HEK293 (cell line): ENCODE data around the gene SRPX.

Experiments used
- CTCF ChIP-seq: fragments of 450-650 bp; formaldehyde crosslinking; IDR thresholded peaks from 2 replicates; pipeline ENCODE4 v1.5.1; 2016; ENCODE audit warnings: missing biosample characterization, missing genetic modification characterization
- KLF9 ChIP-seq: fragments of 450-650 bp; formaldehyde crosslinking; IDR thresholded peaks from 2 replicates; pipeline ENCODE4 v1.5.1; 2016; ENCODE audit warnings: missing biosample characterization, missing genetic modification characterization, low read depth
- YY1 ChIP-seq: fragments of 450-650 bp; formaldehyde crosslinking; IDR thresholded peaks from 2 replicates; pipeline ENCODE4 v1.5.1; 2018; ENCODE audit warnings: missing biosample characterization, missing genetic modification characterization
- ZBTB21 ChIP-seq: fragments of 450-650 bp; formaldehyde crosslinking; IDR thresholded peaks from 2 replicates; pipeline ENCODE4 v1.5.1; 2017; ENCODE audit warnings: missing biosample characterization, missing genetic modification characterization
- ZNF132 ChIP-seq: fragments of 450-650 bp; formaldehyde crosslinking; IDR thresholded peaks from 2 replicates; pipeline ENCODE4 v1.5.1; 2017; ENCODE audit warnings: missing biosample characterization, missing genetic modification characterization, borderline replicate concordance
- ZNF302 ChIP-seq: fragments of 450-650 bp; formaldehyde crosslinking; IDR thresholded peaks from 2 replicates; pipeline ENCODE4 v1.5.1; 2016; ENCODE audit warnings: missing biosample characterization, missing genetic modification characterization, low read depth
- ZNF324 ChIP-seq: fragments of 450-650 bp; formaldehyde crosslinking; IDR thresholded peaks from 2 replicates; pipeline ENCODE4 v1.5.1; 2016; ENCODE audit warnings: missing biosample characterization, missing genetic modification characterization
- ZNF350 ChIP-seq: fragments of 450-650 bp; formaldehyde crosslinking; IDR thresholded peaks from 2 replicates; pipeline ENCODE4 v1.5.0; 2017; ENCODE audit warnings: missing biosample characterization, mild to moderate bottlenecking, missing genetic modification characterization
- ZNF510 ChIP-seq: fragments of 450-650 bp; formaldehyde crosslinking; IDR thresholded peaks from 2 replicates; pipeline ENCODE4 v1.5.1; 2018; ENCODE audit warnings: mild to moderate bottlenecking, missing genetic modification characterization, missing biosample characterization; ENCODE audit not compliant: insufficient replicate concordance
- ZNF76 ChIP-seq: fragments of 450-650 bp; formaldehyde crosslinking; IDR thresholded peaks from 2 replicates; pipeline ENCODE4; 2016; ENCODE audit warnings: low read depth, missing biosample characterization, missing genetic modification characterization, borderline replicate concordance
- ZSCAN18 ChIP-seq: fragments of 450-650 bp; formaldehyde crosslinking; IDR thresholded peaks from 2 replicates; pipeline ENCODE4 v1.5.1; 2016; ENCODE audit warnings: missing biosample characterization, missing genetic modification characterization

GRCh38 chrX:38149016-38149415, 71.7 kb downstream of the SRPX start:
- no peak for TF ChIP-seq ZNF324 (tag by site-specific recombination)
- no peak for TF ChIP-seq YY1 (tag by site-specific recombination)
- TF ChIP-seq CTCF (tag by site-specific recombination) = no peak
- TF ChIP-seq ZBTB21 (tag by site-specific recombination) = no peak
- TF ChIP-seq ZNF350 (tag by site-specific recombination) = no peak
- TF ChIP-seq ZSCAN18 (tag by site-specific recombination) = no peak
- TF ChIP-seq ZNF76 (tag by site-specific recombination) = no peak
- no peak for TF ChIP-seq KLF9
- no peak for TF ChIP-seq ZNF302 (tag by site-specific recombination)
- no peak for TF ChIP-seq ZNF510 (tag by site-specific recombination)
- TF ChIP-seq ZNF132 (tag by site-specific recombination) = no peak
